Measurements from ENCODE around the gene USP10.

USP10 gene

DNA sequence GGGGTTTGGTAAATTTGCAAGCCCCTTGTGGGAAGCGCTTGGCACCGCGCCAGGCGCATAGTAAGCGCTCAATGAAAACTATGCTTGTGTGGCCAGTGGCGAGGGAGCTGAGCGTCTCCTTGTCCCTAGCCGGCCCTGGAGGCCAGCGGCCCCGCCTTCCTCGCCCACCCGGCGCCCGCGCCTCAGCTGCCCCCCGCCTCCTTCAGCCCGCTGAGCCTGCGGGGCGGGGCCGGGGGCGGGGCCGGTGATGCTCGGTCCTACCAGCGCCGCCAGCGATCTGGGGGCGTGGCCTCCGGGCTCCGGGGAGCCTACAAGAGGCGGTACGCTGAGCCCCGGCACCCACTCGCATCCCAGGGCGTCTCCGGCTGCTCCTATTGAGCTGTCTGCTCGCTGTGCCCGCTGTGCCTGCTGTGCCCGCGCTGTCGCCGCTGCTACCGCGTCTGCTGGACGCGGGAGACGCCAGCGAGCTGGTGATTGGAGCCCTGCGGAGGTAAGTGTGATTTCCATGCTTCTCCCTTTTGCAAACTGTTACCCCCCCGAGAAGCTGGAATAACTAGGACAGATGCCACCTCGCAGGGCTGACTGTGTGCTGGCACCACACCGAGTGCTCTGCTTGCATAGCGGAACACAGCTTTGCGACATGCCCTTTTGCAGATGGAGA is 120.0 kb downstream of the USP10 start, which contains the start of gene CRISPLD2:
Gene CRISPLD2, plus strand, starts transcription at position 342 of the 661 bp plus-strand sequence. CDS start 18,511 bp downstream, outside the sequence.
- Histone ChIP-seq H3K9me3 (ENCODE audit: insufficient read depth, low read depth, low read length) (no peaks in the 10 kb centered on the region), H3F3A (ENCODE audit: low read depth) (no peaks in the 10 kb centered on the region), H3K4me1 (ENCODE audit: insufficient read depth, low read length, poor library complexity, severe bottlenecking) (no peaks in the 10 kb centered on the region), H3K79me2 (ENCODE audit: insufficient read depth, low read length) (no peaks in the 10 kb centered on the region), H3K27me3 (ENCODE audit: insufficient read depth, low read length, poor library complexity, severe bottlenecking) (no peaks in the 10 kb centered on the region), H4K20me1 (ENCODE audit: insufficient read depth, low read length, poor library complexity, severe bottlenecking) (no peaks in the 10 kb centered on the region), H3K9me2 (replicated peaks; ENCODE audit: low read depth, low read length) (no peaks in the 10 kb centered on the region), H3K4me2 (ENCODE audit: low read depth, low read length, poor library complexity, severe bottlenecking) (peak within 1 kb of the TSS; percentile 79), H2AFZ (ENCODE audit: low read length) (no peak within 1 kb of the TSS), H3K4me3 (ENCODE audit: low read length, poor library complexity, severe bottlenecking) (peak within 1 kb of the TSS; percentile 56), H3K36me3 (ENCODE audit: insufficient read depth, low read length) (no peaks in the 10 kb centered on the region), H3K9ac (ENCODE audit: low read depth, low read length, poor library complexity, severe bottlenecking) (no peak within 1 kb of the TSS)
- no peak for TF ChIP-seq EZH2phosphoT487 (IDR thresholded peaks at IDR 0.05; ENCODE audit: borderline replicate concordance)
- TF ChIP-seq, protein P1, sequence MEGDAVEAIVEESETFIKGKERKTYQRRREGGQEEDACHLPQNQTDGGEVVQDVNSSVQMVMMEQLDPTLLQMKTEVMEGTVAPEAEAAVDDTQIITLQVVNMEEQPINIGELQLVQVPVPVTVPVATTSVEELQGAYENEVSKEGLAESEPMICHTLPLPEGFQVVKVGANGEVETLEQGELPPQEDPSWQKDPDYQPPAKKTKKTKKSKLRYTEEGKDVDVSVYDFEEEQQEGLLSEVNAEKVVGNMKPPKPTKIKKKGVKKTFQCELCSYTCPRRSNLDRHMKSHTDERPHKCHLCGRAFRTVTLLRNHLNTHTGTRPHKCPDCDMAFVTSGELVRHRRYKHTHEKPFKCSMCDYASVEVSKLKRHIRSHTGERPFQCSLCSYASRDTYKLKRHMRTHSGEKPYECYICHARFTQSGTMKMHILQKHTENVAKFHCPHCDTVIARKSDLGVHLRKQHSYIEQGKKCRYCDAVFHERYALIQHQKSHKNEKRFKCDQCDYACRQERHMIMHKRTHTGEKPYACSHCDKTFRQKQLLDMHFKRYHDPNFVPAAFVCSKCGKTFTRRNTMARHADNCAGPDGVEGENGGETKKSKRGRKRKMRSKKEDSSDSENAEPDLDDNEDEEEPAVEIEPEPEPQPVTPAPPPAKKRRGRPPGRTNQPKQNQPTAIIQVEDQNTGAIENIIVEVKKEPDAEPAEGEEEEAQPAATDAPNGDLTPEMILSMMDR (conservative IDR thresholded peaks at IDR 0.05; ENCODE audit: low read length), result no peak

DNA sequence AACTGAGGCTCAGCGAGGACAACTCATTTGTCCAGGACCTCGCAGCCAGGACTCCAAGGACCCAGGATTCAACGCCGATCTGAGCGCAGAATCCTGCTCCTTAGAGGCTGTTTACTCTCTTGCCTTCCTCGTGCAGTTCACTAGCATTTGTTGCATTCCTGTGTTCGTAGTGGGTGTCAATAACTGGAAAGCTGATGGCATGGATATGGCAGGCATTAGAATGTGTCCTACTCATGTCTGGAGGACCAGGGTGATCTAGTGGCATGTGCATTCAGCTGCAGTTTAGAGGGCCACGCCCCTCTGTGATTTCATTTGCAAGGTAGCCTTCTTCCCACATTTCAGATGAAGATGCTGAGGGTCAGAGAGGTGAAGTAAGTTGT is 120.5 kb downstream of the USP10 start:
- no peaks in the 10 kb centered on the region for H4K20me1 ChIP-seq (ENCODE audit: insufficient read depth, low read length, poor library complexity, severe bottlenecking)
- H3K9ac ChIP-seq (ENCODE audit: low read depth, low read length, poor library complexity, severe bottlenecking), result no peak overlapping the region
- no peak overlapping the region for H2AFZ ChIP-seq (ENCODE audit: low read length)
- no peaks in the 10 kb centered on the region for H3K4me1 ChIP-seq (ENCODE audit: insufficient read depth, low read length, poor library complexity, severe bottlenecking)
- no peaks in the 10 kb centered on the region for H3K36me3 ChIP-seq (ENCODE audit: insufficient read depth, low read length)
- peak overlapping the region; percentile 79 for H3K4me2 ChIP-seq (ENCODE audit: low read depth, low read length, poor library complexity, severe bottlenecking)
- H3F3A ChIP-seq (ENCODE audit: low read depth), result no peaks in the 10 kb centered on the region
- H3K79me2 ChIP-seq (ENCODE audit: insufficient read depth, low read length), result no peaks in the 10 kb centered on the region
- TF ChIP-seq, protein P1 (conservative IDR thresholded peaks at IDR 0.05; ENCODE audit: low read length), result no peak
- no peak for TF ChIP-seq EZH2phosphoT487 (IDR thresholded peaks at IDR 0.05; ENCODE audit: borderline replicate concordance)
- H3K9me3 ChIP-seq (ENCODE audit: insufficient read depth, low read depth, low read length), result no peaks in the 10 kb centered on the region
- peak overlapping the region; percentile 56 for H3K4me3 ChIP-seq (ENCODE audit: low read length, poor library complexity, severe bottlenecking)
- no peaks in the 10 kb centered on the region for H3K9me2 ChIP-seq (replicated peaks; ENCODE audit: low read depth, low read length)
- H3K27me3 ChIP-seq (ENCODE audit: insufficient read depth, low read length, poor library complexity, severe bottlenecking), result no peaks in the 10 kb centered on the region

GRCh38 chr16:84820771-84821170 is 121.0 kb downstream of the USP10 start:
- no peak overlapping the region for H3K4me2 ChIP-seq (ENCODE audit: low read depth, low read length, poor library complexity, severe bottlenecking)

More at GRCh38 chr16:84820771-84821170, 121.0 kb downstream of the USP10 start:
- Histone ChIP-seq H3K79me2 (ENCODE audit: insufficient read depth, low read length) (no peaks in the 10 kb centered on the region), H3K9ac (ENCODE audit: low read depth, low read length, poor library complexity, severe bottlenecking) (no peak overlapping the region), H3K36me3 (ENCODE audit: insufficient read depth, low read length) (no peaks in the 10 kb centered on the region), H3K27me3 (ENCODE audit: insufficient read depth, low read length, poor library complexity, severe bottlenecking) (no peaks in the 10 kb centered on the region), H3F3A (ENCODE audit: low read depth) (no peaks in the 10 kb centered on the region), H3K4me3 (ENCODE audit: low read length, poor library complexity, severe bottlenecking) (no peak overlapping the region), H3K4me1 (ENCODE audit: insufficient read depth, low read length, poor library complexity, severe bottlenecking) (no peaks in the 10 kb centered on the region), H4K20me1 (ENCODE audit: insufficient read depth, low read length, poor library complexity, severe bottlenecking) (no peaks in the 10 kb centered on the region), H3K9me2 (replicated peaks; ENCODE audit: low read depth, low read length) (no peaks in the 10 kb centered on the region), H2AFZ (ENCODE audit: low read length) (no peak overlapping the region), H3K9me3 (ENCODE audit: insufficient read depth, low read depth, low read length) (no peaks in the 10 kb centered on the region)
- TF ChIP-seq, protein P1 (conservative IDR thresholded peaks at IDR 0.05; ENCODE audit: low read length), result no peak
- no peak for TF ChIP-seq EZH2phosphoT487 (IDR thresholded peaks at IDR 0.05; ENCODE audit: borderline replicate concordance)

Data from Loucy (cell line).